CD14-positive monocyte (primary cell): ENCODE results near the gene WDR5. TPM values are rescaled to one million over a fixed set of nuclear protein-coding genes. Genes with fewer than 3 reads are reported as not detected.
A peak's percentile ranks its signal among the peaks of the same experiment; 100 is the strongest.

Experiments used
- DNase-seq, 3 donors: peaks; one replicate each; pipeline ENCODE4 v3.0.0-alpha.2; 2011 to 2022
- H2AFZ ChIP-seq: 2 replicates; pipeline ENCODE4 v1.6.0; 2012; ENCODE audit warnings: mild to moderate bottlenecking, low read depth, low read length, inconsistent platforms; ENCODE audit not compliant: insufficient read depth, poor library complexity, severe bottlenecking
- H3K27ac ChIP-seq, 2 donors: 1 replicate in 1 of 2; 2 replicates in 1 of 2; pipeline ENCODE4 v1.5.1; 2012 to 2013; ENCODE audit warnings: low read length in 2 of 2, control low read depth in 1 of 2, inconsistent platforms in 1 of 2, low read depth in 1 of 2, mild to moderate bottlenecking in 1 of 2
- H3K27me3 ChIP-seq, 2 donors: one replicate each; pipeline versions ENCODE4 v1.6.0 to v1.6.1; 2011 to 2013; ENCODE audit warnings: low read length in 2 of 2; ENCODE audit not compliant: control insufficient read depth in 2 of 2, insufficient read depth in 2 of 2
- H3K36me3 ChIP-seq, 2 donors: replicated peaks in 1 of 2; 1 replicate in 1 of 2; 2 replicates in 1 of 2; pipeline versions ENCODE4 v1.5.1 to v1.6.1; 2012 to 2013; ENCODE audit warnings: low read length in 2 of 2, control low read depth in 1 of 2, inconsistent platforms in 1 of 2, mild to moderate bottlenecking in 1 of 2; ENCODE audit not compliant: insufficient read depth in 2 of 2, control insufficient read depth in 1 of 2
- H3K4me1 ChIP-seq, 2 donors: 1 replicate in 1 of 2; 2 replicates in 1 of 2; pipeline versions ENCODE4 v1.5.1 to v1.6.1; 2012 to 2013; ENCODE audit warnings: low read length in 2 of 2, control low read depth in 1 of 2, inconsistent platforms in 1 of 2, mild to moderate bottlenecking in 1 of 2, moderate library complexity in 1 of 2; ENCODE audit not compliant: insufficient read depth in 2 of 2, control insufficient read depth in 1 of 2
- H3K4me2 ChIP-seq: replicated peaks from 2 replicates; pipeline ENCODE3; 2012; ENCODE audit warnings: low read length, moderate library complexity, mild to moderate bottlenecking; ENCODE audit not compliant: poor library complexity, severe bottlenecking; ENCODE audit errors: extremely low read depth
- H3K4me3 ChIP-seq, 3 experiments: fragments of 200-600 bp in 1 of 3; sonication (generic) in 1 of 3; replicated peaks in 1 of 3; 1 replicate in 2 of 3; 2 replicates in 1 of 3; pipeline ENCODE4 v1.5.1; 2011 to 2013; ENCODE audit warnings: low read length in 3 of 3, mild to moderate bottlenecking in 3 of 3, control low read depth in 2 of 3, low read depth in 2 of 3, inconsistent platforms in 1 of 3, moderate library complexity in 1 of 3
- H3K79me2 ChIP-seq: 2 replicates; pipeline ENCODE4 v1.6.0; 2012; ENCODE audit warnings: mild to moderate bottlenecking, control low read depth, inconsistent platforms, low read length, moderate library complexity; ENCODE audit not compliant: insufficient read depth
- H3K9ac ChIP-seq: 2 replicates; pipeline ENCODE4 v1.6.0; 2017; ENCODE audit warnings: low read length, mild to moderate bottlenecking; ENCODE audit not compliant: insufficient read depth, poor library complexity, severe bottlenecking
- H3K9me3 ChIP-seq, 2 donors: replicated peaks in 1 of 2; 1 replicate in 1 of 2; 2 replicates in 1 of 2; pipeline versions ENCODE4 v1.5.1 to v1.6.1; 2012 to 2013; ENCODE audit warnings: low read length in 2 of 2, control low read depth in 1 of 2; ENCODE audit not compliant: control insufficient read depth in 1 of 2, insufficient read depth in 1 of 2
- H4K20me1 ChIP-seq: 2 replicates; pipeline ENCODE4 v1.6.0; 2012; ENCODE audit warnings: mild to moderate bottlenecking, low read length, control low read depth, moderate library complexity; ENCODE audit not compliant: insufficient read depth
- H3K27ac Mint-ChIP-seq, 7 donors: one replicate each; pipeline ENCODE4 v1.8.0; 2020; ENCODE audit warnings: mild to moderate bottlenecking in 7 of 7, mixed read lengths in 7 of 7, moderate library complexity in 6 of 7, inconsistent platforms in 2 of 7
- H3K27me3 Mint-ChIP-seq, 3 donors: one replicate each; pipeline ENCODE4 v1.8.0; 2021 to 2022; ENCODE audit warnings: low read depth in 3 of 3, mild to moderate bottlenecking in 3 of 3, mixed read lengths in 3 of 3, moderate library complexity in 3 of 3, inconsistent platforms in 1 of 3
- H3K36me3 Mint-ChIP-seq, 2 donors: one replicate each; pipeline ENCODE4 v1.8.0; 2020; ENCODE audit warnings: mixed read lengths in 2 of 2, inconsistent platforms in 1 of 2, mild to moderate bottlenecking in 1 of 2
- H3K4me1 Mint-ChIP-seq: one replicate; pipeline ENCODE4 v1.8.0; 2020; ENCODE audit warnings: mild to moderate bottlenecking, mixed read lengths
- H3K4me3 Mint-ChIP-seq, 2 donors: one replicate each; pipeline ENCODE4 v1.8.0; 2020; ENCODE audit warnings: mild to moderate bottlenecking in 2 of 2, mixed read lengths in 2 of 2, moderate library complexity in 1 of 2
- H3K9me3 Mint-ChIP-seq, 7 donors: one replicate each; pipeline ENCODE4 v1.8.0; 2020 to 2022; ENCODE audit warnings: mixed read lengths in 7 of 7, mild to moderate bottlenecking in 6 of 7, moderate library complexity in 6 of 7, inconsistent platforms in 2 of 7
- WGBS: methylation state at CpG from one replicate; pipeline ENCODE4 v1.1.5; 2013; ENCODE audit warnings: missing lambda C conversion rate; ENCODE audit not compliant: insufficient coverage; 5-methylcytosine and 5-hydroxymethylcytosine counted together
- intact Hi-C, 2 donors: fragments of 100-400 bp; cut with micrococcal nuclease; formaldehyde crosslinking; loops; one replicate each; pipeline versions ENCODE4 v1.15.0 to v1.15.1; 2023
- polyA plus RNA-seq, 3 donors: library from polyadenylated mRNA; depleted of rRNA in 1 of 3; unstranded in 2 of 3; stranded (reverse) in 1 of 3; fragments of 300-500 nt in 2 of 3; fragments of >200 nt in 1 of 3; fragmentation: Illumina TruSeq in 2 of 3; gene quantifications; 1 replicate in 2 of 3; 2 replicates in 1 of 3; pipeline ENCODE4 v1.2.3, GENCODE V29; 2012 to 2021
- TF ChIP-seq, protein P1 (sequence below): fragments of 200-600 bp; IDR thresholded peaks from one replicate; pipeline ENCODE4 v1.8.0; 2022; ENCODE audit warnings: antibody characterized with exemption, mild to moderate bottlenecking

The WDR5 gene
- polyA plus RNA-seq, 3 donors: 8.7 to 17.3 (median 10.2) TPM

DNA sequence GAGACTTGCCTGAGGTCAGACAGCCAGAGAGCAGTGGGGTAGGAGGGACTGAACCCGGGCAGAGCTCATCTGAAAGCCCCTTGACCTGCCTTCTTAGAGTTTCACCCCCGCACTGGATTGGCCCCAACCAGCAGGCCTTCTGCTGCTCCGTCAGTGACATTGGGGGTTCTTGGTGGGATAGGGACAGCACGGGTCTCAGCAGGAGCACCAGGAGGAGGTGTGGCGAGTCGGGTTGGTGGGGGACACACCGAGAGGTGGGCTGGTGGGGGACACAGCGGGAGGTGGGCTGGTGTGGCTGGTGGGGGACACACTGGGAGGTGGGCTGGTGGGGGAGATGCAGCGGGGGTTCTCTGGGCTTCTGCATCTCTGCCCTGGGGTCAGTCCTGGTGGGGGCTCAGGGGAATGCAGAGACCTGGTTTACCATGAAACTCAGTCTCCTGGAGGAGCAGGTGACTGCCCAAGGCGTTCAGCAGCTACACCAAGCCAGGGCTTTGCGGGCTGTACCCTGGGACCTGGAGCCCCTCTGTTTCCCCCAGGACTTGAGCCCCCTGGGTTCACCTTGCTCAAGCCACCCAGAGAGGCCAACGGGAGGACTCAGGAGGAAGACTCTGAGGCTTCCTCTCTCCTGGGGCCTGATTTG lies 56.5 kb downstream of the WDR5 start:
- Mint-ChIP-seq H3K27ac (no peak overlapping the region), H3K4me1 (peaks cover 41% of the 10 kb centered on the region), H3K36me3 (peaks cover 0 to 1% of the 10 kb centered on the region in 2 donors), H3K9me3 (peaks cover 0 to 3% (median 0%) of the 10 kb centered on the region in 7 donors), H3K27me3 (peaks cover 19 to 28% (median 19%) of the 10 kb centered on the region in 3 donors), H3K4me3 (no peak overlapping the region)
- no peak overlapping the region for H3K27ac ChIP-seq
- no peaks in the 10 kb centered on the region for H3K36me3 ChIP-seq
- no peaks in the 10 kb centered on the region for H3K79me2 ChIP-seq
- no peak overlapping the region for H3K4me3 ChIP-seq
- DNase-seq: no peak
- H3K4me1 ChIP-seq: peaks cover 27 to 53% of the 10 kb centered on the region in 2 donors
- intact Hi-C loops: loop anchor here in 1 of 2 donors (10.0 kb wide), 1 partner anchor 112 kb away; no protein-coding TSS in a partner anchor
- peaks cover 0 to 19% of the 10 kb centered on the region in 2 donors for H3K27me3 ChIP-seq
- no peaks in the 10 kb centered on the region for H4K20me1 ChIP-seq
- TF ChIP-seq, protein P1, sequence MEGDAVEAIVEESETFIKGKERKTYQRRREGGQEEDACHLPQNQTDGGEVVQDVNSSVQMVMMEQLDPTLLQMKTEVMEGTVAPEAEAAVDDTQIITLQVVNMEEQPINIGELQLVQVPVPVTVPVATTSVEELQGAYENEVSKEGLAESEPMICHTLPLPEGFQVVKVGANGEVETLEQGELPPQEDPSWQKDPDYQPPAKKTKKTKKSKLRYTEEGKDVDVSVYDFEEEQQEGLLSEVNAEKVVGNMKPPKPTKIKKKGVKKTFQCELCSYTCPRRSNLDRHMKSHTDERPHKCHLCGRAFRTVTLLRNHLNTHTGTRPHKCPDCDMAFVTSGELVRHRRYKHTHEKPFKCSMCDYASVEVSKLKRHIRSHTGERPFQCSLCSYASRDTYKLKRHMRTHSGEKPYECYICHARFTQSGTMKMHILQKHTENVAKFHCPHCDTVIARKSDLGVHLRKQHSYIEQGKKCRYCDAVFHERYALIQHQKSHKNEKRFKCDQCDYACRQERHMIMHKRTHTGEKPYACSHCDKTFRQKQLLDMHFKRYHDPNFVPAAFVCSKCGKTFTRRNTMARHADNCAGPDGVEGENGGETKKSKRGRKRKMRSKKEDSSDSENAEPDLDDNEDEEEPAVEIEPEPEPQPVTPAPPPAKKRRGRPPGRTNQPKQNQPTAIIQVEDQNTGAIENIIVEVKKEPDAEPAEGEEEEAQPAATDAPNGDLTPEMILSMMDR: no peak
- no peaks in the 10 kb centered on the region for H3K9me3 ChIP-seq
- 89% methylated on average over 12 of the region's 12 CpGs for WGBS
- H3K4me2 ChIP-seq: peak overlapping the region; percentile 7
- H3K9ac ChIP-seq: no peak overlapping the region
- H2AFZ ChIP-seq: peak overlapping the region; percentile 46

DNA sequence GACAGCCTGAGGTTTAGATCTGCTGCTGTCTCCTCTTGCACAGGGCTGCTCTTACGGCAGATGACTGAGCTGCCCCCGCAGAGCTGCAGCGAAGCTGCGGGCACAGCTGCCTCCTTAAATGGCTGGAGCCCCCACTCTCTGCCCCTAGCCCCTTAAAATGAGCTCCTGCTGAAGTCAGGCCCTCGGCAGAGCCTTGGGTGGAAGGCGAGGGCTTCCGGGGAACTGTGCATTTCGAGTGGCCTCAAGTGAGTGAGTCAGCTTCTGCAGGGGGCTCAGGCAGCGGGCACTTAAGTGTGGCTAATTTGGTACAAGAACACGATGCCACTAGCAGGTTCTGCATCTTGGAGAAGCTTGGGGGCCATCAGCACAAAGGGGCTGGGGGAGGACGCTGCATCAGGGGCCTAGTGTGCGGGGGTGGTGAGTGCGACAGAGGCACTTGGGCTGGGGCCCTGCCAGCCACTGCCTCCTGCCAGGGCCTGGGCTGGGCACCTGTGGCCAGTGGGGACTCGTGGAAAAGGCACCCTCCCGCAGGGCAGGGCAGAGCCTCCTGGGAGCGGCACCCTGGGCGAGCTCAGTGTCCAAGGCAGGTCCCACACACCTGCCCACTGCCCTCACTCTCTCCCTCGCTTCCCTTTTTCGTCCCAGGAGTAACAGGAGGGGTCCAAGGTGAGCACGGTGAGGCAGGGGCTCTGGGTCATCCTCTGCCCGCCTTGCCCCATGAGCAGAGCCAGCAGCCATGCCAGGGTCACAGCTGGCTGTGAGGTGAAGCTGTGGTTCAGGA lies 57.3 kb downstream of the WDR5 start:
- Mint-ChIP-seq H3K27ac (peak overlapping the region in 2 of 7 donors; percentile 36 to 41), H3K27me3 (peaks cover 15 to 24% (median 18%) of the 10 kb centered on the region in 3 donors), H3K9me3 (peaks cover 0 to 5% (median 0%) of the 10 kb centered on the region in 7 donors), H3K4me3 (no peak overlapping the region), H3K36me3 (peaks cover 0 to 1% of the 10 kb centered on the region in 2 donors), H3K4me1 (peaks cover 47% of the 10 kb centered on the region)
- no peaks in the 10 kb centered on the region for H4K20me1 ChIP-seq
- intact Hi-C loops: loop anchor here in 1 of 2 donors (10.0 kb wide), 1 partner anchor 112 kb away; no protein-coding TSS in a partner anchor
- 70% methylated on average over 21 of the region's 21 CpGs for WGBS
- no peaks in the 10 kb centered on the region for H3K79me2 ChIP-seq
- peak overlapping the region; percentile 46 for H2AFZ ChIP-seq
- H3K4me2 ChIP-seq: peak overlapping the region; percentile 7
- TF ChIP-seq, protein P1: no peak
- H3K27me3 ChIP-seq: peaks cover 0 to 18% of the 10 kb centered on the region in 2 donors
- H3K9me3 ChIP-seq: no peaks in the 10 kb centered on the region
- H3K4me3 ChIP-seq: no peak overlapping the region
- no peak for DNase-seq
- no peak overlapping the region for H3K27ac ChIP-seq
- no peak overlapping the region for H3K9ac ChIP-seq
- no peaks in the 10 kb centered on the region for H3K36me3 ChIP-seq
- peaks cover 31 to 57% of the 10 kb centered on the region in 2 donors for H3K4me1 ChIP-seq
